ENCODE results near the gene MSH5. TPM values are rescaled to one million over a fixed set of nuclear protein-coding genes. Genes with fewer than 3 reads are reported as not detected.

The MSH5 gene
- total RNA-seq, 1 donor from 2014 or later = 3.1 TPM

GRCh38 chr6:31737315-31737990, 2.4 kb upstream of the MSH5 start:
- H3K4me3 ChIP-seq (ENCODE audit: low read length in 3 of 3) = no peak overlapping the region
- H3K4me1 ChIP-seq (ENCODE audit: control insufficient read depth in 3 of 3, insufficient read depth in 3 of 3, low read length in 3 of 3) = peaks cover 34 to 47% (median 41%) of the 10 kb centered on the region in 3 donors
- H3K9me3 ChIP-seq (ENCODE audit: control insufficient read depth in 3 of 3, low read length in 3 of 3) = no peaks in the 10 kb centered on the region
- H3K27me3 ChIP-seq (ENCODE audit: control insufficient read depth in 3 of 3, insufficient read depth in 3 of 3, low read length in 3 of 3) = peaks cover 0 to 14% (median 0%) of the 10 kb centered on the region in 3 donors
- H3K36me3 ChIP-seq (ENCODE audit: control insufficient read depth in 3 of 3, insufficient read depth in 3 of 3, low read length in 3 of 3) = peaks cover 0 to 12% (median 8%) of the 10 kb centered on the region in 3 donors
- peak overlapping the region; percentile 81 for H3K27ac ChIP-seq (ENCODE audit: low read depth, low read length)
- H3K9ac ChIP-seq (ENCODE audit: low read depth in 1 of 3, low read length in 3 of 3) = no peak overlapping the region

- Histone ChIP-seq H3K4me1 (ENCODE audit: control insufficient read depth in 3 of 3, insufficient read depth in 3 of 3, low read length in 3 of 3) (peaks cover 34 to 47% (median 41%) of the 10 kb centered on the region in 3 donors), H3K4me3 (ENCODE audit: low read length in 3 of 3) (no peak overlapping the region), H3K36me3 (ENCODE audit: control insufficient read depth in 3 of 3, insufficient read depth in 3 of 3, low read length in 3 of 3) (peaks cover 0 to 11% (median 4%) of the 10 kb centered on the region in 3 donors), H3K9ac (ENCODE audit: low read depth in 1 of 3, low read length in 3 of 3) (peak overlapping the region in 2 of 3 donors; percentile 16 to 17), H3K9me3 (ENCODE audit: control insufficient read depth in 3 of 3, low read length in 3 of 3) (no peaks in the 10 kb centered on the region), H3K27ac (ENCODE audit: low read depth, low read length) (peak overlapping the region; percentile 81), H3K27me3 (ENCODE audit: control insufficient read depth in 3 of 3, insufficient read depth in 3 of 3, low read length in 3 of 3) (peaks cover 0 to 14% (median 0%) of the 10 kb centered on the region in 3 donors)
These were observed 1.5 kb upstream of the MSH5 start for GRCh38 chr6:31737991-31738979.

- H3K4me3 ChIP-seq (ENCODE audit: low read length in 3 of 3) = peak overlapping the region; percentile 88 to 94 (median 93)
- H3K27ac ChIP-seq (ENCODE audit: low read depth, low read length) = peak overlapping the region; percentile 47
- peaks cover 0 to 7% (median 0%) of the 10 kb centered on the region in 3 donors for H3K27me3 ChIP-seq (ENCODE audit: control insufficient read depth in 3 of 3, insufficient read depth in 3 of 3, low read length in 3 of 3)
- H3K36me3 ChIP-seq (ENCODE audit: control insufficient read depth in 3 of 3, insufficient read depth in 3 of 3, low read length in 3 of 3) = peaks cover 0 to 3% (median 0%) of the 10 kb centered on the region in 3 donors
- peak overlapping the region; percentile 72 to 82 (median 74) for H3K9ac ChIP-seq (ENCODE audit: low read depth in 1 of 3, low read length in 3 of 3)
- H3K9me3 ChIP-seq (ENCODE audit: control insufficient read depth in 3 of 3, low read length in 3 of 3) = no peaks in the 10 kb centered on the region
- peaks cover 20 to 33% (median 27%) of the 10 kb centered on the region in 3 donors for H3K4me1 ChIP-seq (ENCODE audit: control insufficient read depth in 3 of 3, insufficient read depth in 3 of 3, low read length in 3 of 3)
These were observed 805 bp downstream of the MSH5 start for GRCh38 chr6:31740397-31741223.

DNA sequence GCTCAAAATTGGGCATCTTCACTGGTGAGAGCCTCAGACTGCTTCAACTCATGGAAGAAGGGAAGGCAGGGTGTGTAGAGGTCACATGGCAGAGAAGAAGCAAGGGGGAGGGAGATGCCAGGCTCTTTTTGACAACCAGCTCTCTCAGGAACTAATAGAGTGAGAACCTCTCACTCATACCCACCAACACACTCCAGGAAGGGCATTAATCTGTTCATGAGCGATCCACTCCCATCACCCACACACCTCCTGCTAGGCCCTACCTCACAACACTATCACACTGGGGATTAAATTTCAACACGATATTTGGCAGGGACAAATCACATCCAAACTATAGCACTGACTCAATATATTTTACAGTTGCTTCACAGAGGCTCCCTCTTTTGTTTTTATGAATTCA, 2.0 kb downstream of the MSH5 start:
- Histone ChIP-seq H3K4me1 (ENCODE audit: control insufficient read depth in 3 of 3, insufficient read depth in 3 of 3, low read length in 3 of 3) (peaks cover 20 to 25% (median 23%) of the 10 kb centered on the region in 3 donors), H3K9ac (ENCODE audit: low read depth in 1 of 3, low read length in 3 of 3) (no peak overlapping the region), H3K27me3 (ENCODE audit: control insufficient read depth in 3 of 3, insufficient read depth in 3 of 3, low read length in 3 of 3) (no peaks in the 10 kb centered on the region), H3K4me3 (ENCODE audit: low read length in 3 of 3) (no peak overlapping the region), H3K27ac (ENCODE audit: low read depth, low read length) (no peak overlapping the region), H3K36me3 (ENCODE audit: control insufficient read depth in 3 of 3, insufficient read depth in 3 of 3, low read length in 3 of 3) (peaks cover 0 to 3% (median 0%) of the 10 kb centered on the region in 3 donors), H3K9me3 (ENCODE audit: control insufficient read depth in 3 of 3, low read length in 3 of 3) (no peaks in the 10 kb centered on the region)

DNA sequence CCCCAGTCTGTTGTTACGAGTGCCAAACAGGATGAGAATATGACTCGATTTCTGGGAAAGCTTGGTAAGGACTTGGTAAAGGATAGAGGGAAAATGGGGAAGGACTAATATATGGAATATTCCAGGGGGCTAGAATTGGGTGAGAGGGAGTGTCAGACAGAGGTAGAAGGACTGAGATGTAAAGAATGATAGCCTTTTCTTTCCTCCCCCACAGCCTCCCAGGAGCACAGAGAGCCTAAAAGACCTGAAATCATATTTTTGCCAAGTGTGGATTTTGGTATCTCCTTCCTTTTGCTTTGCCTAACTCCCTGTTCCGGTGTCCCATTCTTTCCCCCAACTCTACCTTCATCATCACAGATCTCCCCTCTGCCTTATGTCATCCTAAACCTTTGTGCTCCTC, 3.1 kb downstream of the MSH5 start:
- no peak overlapping the region for H3K4me3 ChIP-seq (ENCODE audit: low read length in 3 of 3)
- H3K4me1 ChIP-seq (ENCODE audit: control insufficient read depth in 3 of 3, insufficient read depth in 3 of 3, low read length in 3 of 3) = peaks cover 19 to 22% (median 20%) of the 10 kb centered on the region in 3 donors
- no peaks in the 10 kb centered on the region for H3K9me3 ChIP-seq (ENCODE audit: control insufficient read depth in 3 of 3, low read length in 3 of 3)
- H3K27me3 ChIP-seq (ENCODE audit: control insufficient read depth in 3 of 3, insufficient read depth in 3 of 3, low read length in 3 of 3) = no peaks in the 10 kb centered on the region
- peaks cover 0 to 3% (median 2%) of the 10 kb centered on the region in 3 donors for H3K36me3 ChIP-seq (ENCODE audit: control insufficient read depth in 3 of 3, insufficient read depth in 3 of 3, low read length in 3 of 3)
- no peak overlapping the region for H3K9ac ChIP-seq (ENCODE audit: low read depth in 1 of 3, low read length in 3 of 3)
- no peak overlapping the region for H3K27ac ChIP-seq (ENCODE audit: low read depth, low read length)

GRCh38 chr6:31744422-31744821, 4.6 kb downstream of the MSH5 start:
- Histone ChIP-seq H3K27ac (ENCODE audit: low read depth, low read length) (no peak overlapping the region), H3K9ac (ENCODE audit: low read depth in 1 of 3, low read length in 3 of 3) (no peak overlapping the region), H3K4me1 (ENCODE audit: control insufficient read depth in 3 of 3, insufficient read depth in 3 of 3, low read length in 3 of 3) (peaks cover 6 to 8% (median 7%) of the 10 kb centered on the region in 3 donors), H3K4me3 (ENCODE audit: low read length in 3 of 3) (no peak overlapping the region), H3K36me3 (ENCODE audit: control insufficient read depth in 3 of 3, insufficient read depth in 3 of 3, low read length in 3 of 3) (peaks cover 0 to 3% (median 2%) of the 10 kb centered on the region in 3 donors), H3K9me3 (ENCODE audit: control insufficient read depth in 3 of 3, low read length in 3 of 3) (no peaks in the 10 kb centered on the region), H3K27me3 (ENCODE audit: control insufficient read depth in 3 of 3, insufficient read depth in 3 of 3, low read length in 3 of 3) (no peaks in the 10 kb centered on the region)

DNA sequence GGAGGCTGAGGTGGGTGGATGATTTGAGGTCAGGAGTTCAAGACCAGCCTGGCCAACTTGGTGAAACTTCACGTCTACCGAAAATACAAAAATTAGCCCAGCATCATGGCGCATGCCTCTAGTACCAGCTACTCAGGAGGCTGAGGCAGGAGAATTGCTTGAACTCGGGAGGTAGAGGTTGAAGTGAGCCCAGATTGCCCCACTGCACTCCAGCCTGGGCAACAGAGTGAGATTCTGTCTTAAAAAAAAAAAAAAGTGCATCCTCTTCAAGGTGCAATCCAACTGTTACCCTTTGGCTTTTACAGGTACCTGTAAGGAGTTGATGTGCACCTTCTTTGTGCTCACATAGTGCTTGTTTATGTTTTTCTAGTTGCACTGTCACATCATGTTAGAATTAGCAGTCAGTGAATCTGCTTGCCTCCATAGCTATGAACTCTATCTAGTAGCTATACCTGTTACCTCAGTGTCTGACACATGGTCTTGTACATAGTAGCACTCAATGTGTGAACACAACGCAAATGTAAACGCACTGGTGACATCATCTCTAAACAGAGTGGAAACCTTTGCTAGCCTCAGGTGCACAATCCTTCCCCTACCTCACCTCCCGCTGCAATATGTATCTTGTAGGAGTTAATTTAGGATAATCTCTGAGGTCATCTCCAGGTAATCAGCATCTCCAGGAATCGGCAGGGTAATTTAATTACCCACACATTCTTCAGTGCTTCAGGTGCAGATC, 9.7 kb downstream of the MSH5 start:
- no peak overlapping the region for H3K4me3 ChIP-seq (ENCODE audit: low read length in 3 of 3)
- H3K27ac ChIP-seq (ENCODE audit: low read depth, low read length) = no peak overlapping the region
- peaks cover 0 to 2% (median 0%) of the 10 kb centered on the region in 3 donors for H3K36me3 ChIP-seq (ENCODE audit: control insufficient read depth in 3 of 3, insufficient read depth in 3 of 3, low read length in 3 of 3)
- no peaks in the 10 kb centered on the region for H3K9me3 ChIP-seq (ENCODE audit: control insufficient read depth in 3 of 3, low read length in 3 of 3)
- no peaks in the 10 kb centered on the region for H3K4me1 ChIP-seq (ENCODE audit: control insufficient read depth in 3 of 3, insufficient read depth in 3 of 3, low read length in 3 of 3)
- no peak overlapping the region for H3K9ac ChIP-seq (ENCODE audit: low read depth in 1 of 3, low read length in 3 of 3)
- H3K27me3 ChIP-seq (ENCODE audit: control insufficient read depth in 3 of 3, insufficient read depth in 3 of 3, low read length in 3 of 3) = no peaks in the 10 kb centered on the region

- H3K27ac ChIP-seq (ENCODE audit: low read depth, low read length) = no peak overlapping the region
- H3K9ac ChIP-seq (ENCODE audit: low read depth in 1 of 3, low read length in 3 of 3) = no peak overlapping the region
- H3K9me3 ChIP-seq (ENCODE audit: control insufficient read depth in 3 of 3, low read length in 3 of 3) = no peaks in the 10 kb centered on the region
These were observed 10.7 kb downstream of the MSH5 start for GRCh38 chr6:31750411-31751022.

More at GRCh38 chr6:31750411-31751022, 10.7 kb downstream of the MSH5 start:
- no peak overlapping the region for H3K4me3 ChIP-seq (ENCODE audit: low read length in 3 of 3)
- peaks cover 0 to 2% (median 0%) of the 10 kb centered on the region in 3 donors for H3K36me3 ChIP-seq (ENCODE audit: control insufficient read depth in 3 of 3, insufficient read depth in 3 of 3, low read length in 3 of 3)
- H3K27me3 ChIP-seq (ENCODE audit: control insufficient read depth in 3 of 3, insufficient read depth in 3 of 3, low read length in 3 of 3) = no peaks in the 10 kb centered on the region
- H3K4me1 ChIP-seq (ENCODE audit: control insufficient read depth in 3 of 3, insufficient read depth in 3 of 3, low read length in 3 of 3) = no peaks in the 10 kb centered on the region
